HG03064 (cell line): Measurements from ENCODE around the gene RTCB.

Experiments
- ATAC-seq: cut with Tn5 transposase; IDR thresholded peaks from one replicate; pipeline ENCODE4 v1.9.1; 2021; ENCODE audit warnings: low read depth; ENCODE audit not compliant: unreplicated experiment

Gene RTCB

GRCh38 chr22:32411829-32412592 lies at the start of gene RTCB:
TSS of gene RTCB (minus strand) at chr22:32412247. CDS start at chr22:32412156, 91 bp downstream.
- no peak for ATAC-seq

- no peak for ATAC-seq
Observed at GRCh38 chr22:32457031-32457430, 45.0 kb upstream of the RTCB start.

GRCh38 chr22:32448980-32449379 lies 36.9 kb upstream of the RTCB start:
- no peak for ATAC-seq

- ATAC-seq, result no peak
Observed at GRCh38 chr22:32446321-32446720, 34.3 kb upstream of the RTCB start.

GRCh38 chr22:32444068-32444467 lies 32.0 kb upstream of the RTCB start:
- no peak for ATAC-seq

GRCh38 chr22:32430352-32430751 lies 18.3 kb upstream of the RTCB start:
- ATAC-seq, result no peak

- no peak for ATAC-seq
Observed at GRCh38 chr22:32426881-32427280, 14.8 kb upstream of the RTCB start.

GRCh38 chr22:32423664-32424063 lies 11.6 kb upstream of the RTCB start:
- no peak for ATAC-seq

GRCh38 chr22:32422062-32422461 lies 10.0 kb upstream of the RTCB start:
- ATAC-seq, result no peak

GRCh38 chr22:32421484-32421883 lies 9.4 kb upstream of the RTCB start:
- ATAC-seq, result no peak

GRCh38 chr22:32417906-32418305 lies 5.9 kb upstream of the RTCB start:
- no peak for ATAC-seq

GRCh38 chr22:32416556-32417085 lies 4.6 kb upstream of the RTCB start:
- no peak for ATAC-seq

GRCh38 chr22:32414191-32414590 lies 2.1 kb upstream of the RTCB start:
- no peak for ATAC-seq

GRCh38 chr22:32413719-32414118 lies 1.7 kb upstream of the RTCB start:
- no peak for ATAC-seq

- no peak for ATAC-seq
Observed at GRCh38 chr22:32411402-32411801, 645 bp downstream of the RTCB start.

- ATAC-seq, result no peak
Observed at GRCh38 chr22:32410459-32410858, 1.6 kb downstream of the RTCB start.

- no peak for ATAC-seq
Observed at GRCh38 chr22:32409977-32410376, 2.1 kb downstream of the RTCB start.

GRCh38 chr22:32407936-32408335 lies 4.1 kb downstream of the RTCB start:
- ATAC-seq, result no peak

- ATAC-seq, result no peak
Observed at GRCh38 chr22:32407312-32407711, 4.7 kb downstream of the RTCB start.

GRCh38 chr22:32404021-32404420 lies 8.0 kb downstream of the RTCB start:
- no peak for ATAC-seq

GRCh38 chr22:32401486-32401885 lies 10.6 kb downstream of the RTCB start:
- ATAC-seq, result no peak

GRCh38 chr22:32396746-32397145 lies 15.3 kb downstream of the RTCB start:
- no peak for ATAC-seq
